IMR-90 (cell line): ENCODE results near the gene USH2A. TPM values are rescaled to one million over a fixed set of nuclear protein-coding genes. Genes with fewer than 3 reads are reported as not detected.

ENCODE experiments used
- ATAC-seq: fragments of 200-7000 bp; cut with Tn5 transposase; 2 replicates; pipeline ENCODE4 v1.9.1; 2020; ENCODE audit warnings: low read depth, mild to moderate bottlenecking, moderate library complexity
- BruUV-seq: library from RNA; stranded (reverse); fragments of 400-500 nt; replicated peaks from 2 replicates; lab custom pipeline; 2021; lab: Mats Ljungman, UMichigan
- CTCF ChIA-PET: fragments of 300-600 bp; formaldehyde crosslinking; extraction: SDS; loops from one replicate; lab custom pipeline; 2021; ENCODE audit warnings: antibody characterized with exemption; lab: Yijun Ruan, JAX
- POLR2A ChIA-PET: fragments of 300-600 bp; sonication (Branson Sonifier 250); formaldehyde crosslinking; loops from one replicate; lab custom pipeline; 2022; ENCODE audit warnings: antibody characterized with exemption; ENCODE audit not compliant: unreplicated experiment; lab: Charles Lee
- DNase-seq: peaks from one replicate; pipeline ENCODE4 v3.0.0; 2013
- H2AFZ ChIP-seq: replicated peaks from 2 replicates; pipeline ENCODE3; 2013; ENCODE audit warnings: low read length, mild to moderate bottlenecking; ENCODE audit not compliant: poor library complexity
- H2AK5ac ChIP-seq: 2 replicates; pipeline ENCODE4 v1.6.1; 2013; ENCODE audit warnings: low read depth, low read length, inconsistent platforms
- H2AK9ac ChIP-seq: replicated peaks from 2 replicates; pipeline ENCODE3; 2013; ENCODE audit warnings: mild to moderate bottlenecking, low read depth, low read length, moderate library complexity; ENCODE audit not compliant: poor library complexity
- H2BK120ac ChIP-seq: 2 replicates; pipeline ENCODE4 v1.6.1; 2013; ENCODE audit warnings: low read depth, low read length, inconsistent platforms
- H2BK15ac ChIP-seq: 3 replicates; pipeline ENCODE4 v1.6.1; 2013; ENCODE audit warnings: low read depth, low read length, inconsistent platforms
- H2BK20ac ChIP-seq: 2 replicates; pipeline ENCODE4 v1.6.1; 2013; ENCODE audit warnings: low read depth, mild to moderate bottlenecking, inconsistent platforms, low read length, moderate library complexity
- H2BK5ac ChIP-seq: 2 replicates; pipeline ENCODE4 v1.6.1; 2013; ENCODE audit warnings: mild to moderate bottlenecking, low read depth, low read length, inconsistent platforms; ENCODE audit not compliant: poor library complexity, severe bottlenecking
- H3K14ac ChIP-seq: replicated peaks from 2 replicates; pipeline ENCODE4 v1.6.1; 2013; ENCODE audit warnings: low read depth, low read length, inconsistent platforms
- H3K18ac ChIP-seq: 2 replicates; pipeline ENCODE4 v1.6.1; 2013; ENCODE audit warnings: low read depth, low read length, control low read depth
- H3K23ac ChIP-seq: 2 replicates; pipeline ENCODE4 v1.6.1; 2013; ENCODE audit warnings: low read depth, low read length, inconsistent platforms
- H3K27ac ChIP-seq: 2 replicates; pipeline ENCODE4 v1.5.1; 2013; ENCODE audit warnings: mild to moderate bottlenecking, control low read depth, low read length; ENCODE audit not compliant: insufficient read depth
- H3K27me3 ChIP-seq: 2 replicates; pipeline ENCODE4 v1.6.1; 2013; ENCODE audit warnings: low read length; ENCODE audit not compliant: control insufficient read depth, insufficient read depth
- H3K36me3 ChIP-seq: 2 replicates; pipeline ENCODE4 v1.6.1; 2013; ENCODE audit warnings: low read length, mixed read lengths; ENCODE audit not compliant: control insufficient read depth, insufficient read depth
- H3K4ac ChIP-seq: 2 replicates; pipeline ENCODE4 v1.6.1; 2013; ENCODE audit warnings: low read depth, low read length, inconsistent platforms
- H3K4me1 ChIP-seq: 2 replicates; pipeline ENCODE4 v1.6.1; 2013; ENCODE audit warnings: low read length, mixed read lengths; ENCODE audit not compliant: control insufficient read depth, insufficient read depth
- H3K4me2 ChIP-seq: 2 replicates; pipeline ENCODE4 v1.6.1; 2013; ENCODE audit warnings: low read depth, mild to moderate bottlenecking, control low read depth, low read length, moderate library complexity
- H3K4me3 ChIP-seq: 2 replicates; pipeline ENCODE4 v1.5.1; 2013; ENCODE audit warnings: low read depth, mild to moderate bottlenecking, control low read depth, low read length, moderate library complexity; ENCODE audit not compliant: insufficient read depth
- H3K56ac ChIP-seq: 2 replicates; pipeline ENCODE4 v1.6.1; 2013; ENCODE audit warnings: low read length, inconsistent platforms; ENCODE audit not compliant: insufficient read depth; ENCODE audit errors: extremely low read depth
- H3K79me1 ChIP-seq, 2 experiments: 2 replicates each; pipeline ENCODE4 v1.6.1; 2013; ENCODE audit warnings: low read length in 2 of 2, inconsistent platforms in 1 of 2, low read depth in 1 of 2
- H3K9ac ChIP-seq: 2 replicates; pipeline ENCODE4 v1.6.1; 2013; ENCODE audit warnings: low read depth, low read length, control low read depth
- H3K9me1 ChIP-seq: 2 replicates; pipeline ENCODE4 v1.6.1; 2013; ENCODE audit warnings: low read length, inconsistent platforms; ENCODE audit not compliant: insufficient read depth
- H3K9me3 ChIP-seq: 2 replicates; pipeline ENCODE4 v1.6.1; 2013; ENCODE audit warnings: low read length; ENCODE audit not compliant: control insufficient read depth, insufficient read depth
- H4K20me1 ChIP-seq: 2 replicates; pipeline ENCODE4 v1.6.1; 2013; ENCODE audit warnings: low read length, inconsistent platforms; ENCODE audit not compliant: insufficient read depth
- H4K5ac ChIP-seq: 2 replicates; pipeline ENCODE4 v1.6.1; 2013; ENCODE audit warnings: mild to moderate bottlenecking, low read depth, low read length, control low read depth
- H4K8ac ChIP-seq, 2 experiments: 2 replicates each; pipeline ENCODE4 v1.6.1; 2013; ENCODE audit warnings: low read depth in 2 of 2, low read length in 2 of 2, control low read depth in 1 of 2, inconsistent platforms in 1 of 2
- H4K91ac ChIP-seq: 2 replicates; pipeline ENCODE4 v1.6.1; 2013; ENCODE audit warnings: low read depth, low read length, inconsistent platforms; ENCODE audit not compliant: insufficient read depth
- BHLHE40 ChIP-seq: fragments of 150-350 bp; IDR thresholded peaks from 2 replicates; pipeline ENCODE4 v1.6.1; 2016; ENCODE audit warnings: mild to moderate bottlenecking, low read depth, low read length
- CEBPB ChIP-seq: IDR thresholded peaks from 2 replicates; pipeline ENCODE4 v1.6.1; 2012; ENCODE audit warnings: low read depth, low read length, improper control_type of control experiment
- CHD1 ChIP-seq: IDR thresholded peaks from 2 replicates; pipeline ENCODE4 v1.6.1; 2012; ENCODE audit warnings: low read depth, low read length, improper control_type of control experiment
- ELK1 ChIP-seq: fragments of 150-350 bp; IDR thresholded peaks from 2 replicates; pipeline ENCODE4 v1.6.1; 2016; ENCODE audit warnings: low read depth, mild to moderate bottlenecking, low read length, moderate library complexity, borderline replicate concordance
- FOS ChIP-seq: fragments of 150-350 bp; IDR thresholded peaks from 2 replicates; pipeline ENCODE4 v1.6.1; 2016; ENCODE audit warnings: low read depth, low read length
- MAZ ChIP-seq: IDR thresholded peaks from 2 replicates; pipeline ENCODE4 v1.6.1; 2012; ENCODE audit warnings: low read depth, mild to moderate bottlenecking, low read length, improper control_type of control experiment, moderate library complexity, borderline replicate concordance
- RFX5 ChIP-seq: IDR thresholded peaks from 2 replicates; pipeline ENCODE4 v1.8.0; 2012; ENCODE audit warnings: low read depth, mild to moderate bottlenecking, low read length, moderate library complexity
- WGBS, 2 experiments: methylation state at CpG; one replicate each; pipeline versions ENCODE4 v1.1.5 to v1.1.7; 2013; ENCODE audit warnings: missing lambda C conversion rate in 2 of 2; ENCODE audit not compliant: insufficient read length in 1 of 2; ENCODE audit errors: extremely low coverage in 2 of 2; 5-methylcytosine and 5-hydroxymethylcytosine counted together
- dilution Hi-C: fragments of 300-500 bp; cut with HindIII; formaldehyde crosslinking; loops from one replicate; pipeline ENCODE4 v1.14.3; 2018; ENCODE audit warnings: low sequenced_read_pairs; ENCODE audit not compliant: unreplicated experiment
- in situ Hi-C: fragments of 300-500 bp; cut with MboI; formaldehyde crosslinking; loops from 3 replicates; pipeline ENCODE4 v1.14.3; 2019; ENCODE audit warnings: low sequenced_read_pairs, inconsistent platforms, mixed read lengths
- intact Hi-C: fragments of 100-400 bp; cut with micrococcal nuclease; formaldehyde crosslinking; loops from 2 replicates; pipeline ENCODE4 v1.10.0; 2022
- polyA plus RNA-seq, 3 experiments: library from polyadenylated mRNA; depleted of rRNA; stranded (reverse); fragments of >200 nt; gene quantifications; 2 replicates each; pipeline ENCODE4 v1.2.3, GENCODE V29; 2012; ENCODE audit warnings: low replicate concordance in 1 of 3
- total RNA-seq: library from RNA; depleted of rRNA; stranded (reverse); fragments of >200 nt; gene quantifications from 2 replicates; pipeline ENCODE4 v1.2.3, GENCODE V29; 2012

Gene USH2A
- total and polyA plus RNA-seq, 2 of the 4 experiments (the other 2 are of a cell fraction): under 0.01 to 0.02 TPM

GRCh38 chr1:215645182-215645581 lies 778.1 kb downstream of the USH2A start:
- Histone ChIP-seq H3K18ac (no peak overlapping the region), H2BK120ac (no peak overlapping the region), H2BK15ac (no peak overlapping the region), H3K4me1 (no peaks in the 10 kb centered on the region), H2AFZ (no peak overlapping the region), H4K8ac (no peak overlapping the region), H2AK9ac (no peak overlapping the region), H2BK5ac (no peak overlapping the region), H3K23ac (no peak overlapping the region), H3K4me3 (no peak overlapping the region), H3K27me3 (no peaks in the 10 kb centered on the region; the same call in 1 of the 2 replicates), H3K4me2 (no peak overlapping the region), H3K79me1 (no peaks in the 10 kb centered on the region), H3K9me3 (no peaks in the 10 kb centered on the region), H3K9ac (no peak overlapping the region), H3K56ac (no peak overlapping the region), H3K36me3 (no peaks in the 10 kb centered on the region), H4K20me1 (no peaks in the 10 kb centered on the region), H2BK20ac (no peak overlapping the region), H3K9me1 (no peaks in the 10 kb centered on the region), H3K27ac (no peak overlapping the region), H3K4ac (no peak overlapping the region), H3K14ac (no peak overlapping the region), H4K5ac (no peak overlapping the region), H4K91ac (no peak overlapping the region), H2AK5ac (no peak overlapping the region)
- intact Hi-C loops (no loop called here), in situ Hi-C loops (no loop called here), dilution Hi-C loops (no loop called here)
- DNase-seq (no peak), ATAC-seq (no peak)
- CTCF ChIA-PET: no interaction called here
- 87% methylated on average over 3 of the region's 4 CpGs; no CpG with 5 or more reads in 1 of the 2 experiments for WGBS, 2 experiments
- POLR2A ChIA-PET: no interaction called here
- no peak for TF ChIP-seq ELK1
- TF ChIP-seq BHLHE40: no peak
- TF ChIP-seq CHD1: no peak
- TF ChIP-seq MAZ: no peak
- no peak for TF ChIP-seq CEBPB
- TF ChIP-seq FOS: no peak
- TF ChIP-seq RFX5: no peak
- no TSS peak for BruUV-seq
